GDM1 (cell line): ENCODE measurements around the gene CABP2.

Source experiments
- DNase-seq: peaks from one replicate; lab custom pipeline; 2025; lab: John Stamatoyannopoulos, UW

The CABP2 gene

GRCh38 chr11:67507864-67508485, 15.3 kb downstream of the CABP2 start, which contains the start of gene CDK2AP2:
Gene CDK2AP2, minus strand, starts transcription at chr11:67508162. Its CDS starts 80 bp downstream, at chr11:67508082.
- peak; percentile 100 for DNase-seq

GRCh38 chr11:67507242-67507863, 15.9 kb downstream of the CABP2 start:
- no peak for DNase-seq

GRCh38 chr11:67506426-67507051, 16.7 kb downstream of the CABP2 start:
- no peak for DNase-seq

GRCh38 chr11:67505605-67506396, 17.4 kb downstream of the CABP2 start:
- peak; percentile 92 for DNase-seq

GRCh38 chr11:67504950-67505581, 18.2 kb downstream of the CABP2 start, which contains the start of gene PITPNM1:
Gene PITPNM1, minus strand, starts transcription at chr11:67505363. Its CDS starts 1,183 bp downstream, at chr11:67504180.
- DNase-seq = peak; percentile 18

GRCh38 chr11:67504005-67504949, 19.0 kb downstream of the CABP2 start:
- DNase-seq = no peak

- no peak for DNase-seq
Measured at GRCh38 chr11:67503119-67504004, 19.9 kb downstream of the CABP2 start.

GRCh38 chr11:67502328-67502979, 20.8 kb downstream of the CABP2 start:
- DNase-seq = no peak

- DNase-seq = no peak
Measured at GRCh38 chr11:67501854-67502253, 21.4 kb downstream of the CABP2 start.

GRCh38 chr11:67500831-67501715, 22.2 kb downstream of the CABP2 start:
- DNase-seq = no peak

- no peak for DNase-seq
Measured at GRCh38 chr11:67500484-67500821, 22.8 kb downstream of the CABP2 start.

- no peak for DNase-seq
Measured at GRCh38 chr11:67499808-67500483, 23.3 kb downstream of the CABP2 start.

- no peak for DNase-seq
Measured at GRCh38 chr11:67498544-67498972, 24.7 kb downstream of the CABP2 start.

- no peak for DNase-seq
Measured at GRCh38 chr11:67497656-67498291, 25.5 kb downstream of the CABP2 start.

- DNase-seq = no peak
Measured at GRCh38 chr11:67496113-67496512, 27.1 kb downstream of the CABP2 start.

- no peak for DNase-seq
Measured at GRCh38 chr11:67495234-67496005, 27.8 kb downstream of the CABP2 start.
